Measurements from ENCODE around the gene C19orf81. TPM values are rescaled to one million over a fixed set of nuclear protein-coding genes. Genes with fewer than 3 reads are reported as not detected.
A peak's percentile ranks its signal among the peaks of the same experiment; 100 is the strongest.

Gene C19orf81
- total RNA-seq, 1 donor from 2014 or later, result not detected

DNA sequence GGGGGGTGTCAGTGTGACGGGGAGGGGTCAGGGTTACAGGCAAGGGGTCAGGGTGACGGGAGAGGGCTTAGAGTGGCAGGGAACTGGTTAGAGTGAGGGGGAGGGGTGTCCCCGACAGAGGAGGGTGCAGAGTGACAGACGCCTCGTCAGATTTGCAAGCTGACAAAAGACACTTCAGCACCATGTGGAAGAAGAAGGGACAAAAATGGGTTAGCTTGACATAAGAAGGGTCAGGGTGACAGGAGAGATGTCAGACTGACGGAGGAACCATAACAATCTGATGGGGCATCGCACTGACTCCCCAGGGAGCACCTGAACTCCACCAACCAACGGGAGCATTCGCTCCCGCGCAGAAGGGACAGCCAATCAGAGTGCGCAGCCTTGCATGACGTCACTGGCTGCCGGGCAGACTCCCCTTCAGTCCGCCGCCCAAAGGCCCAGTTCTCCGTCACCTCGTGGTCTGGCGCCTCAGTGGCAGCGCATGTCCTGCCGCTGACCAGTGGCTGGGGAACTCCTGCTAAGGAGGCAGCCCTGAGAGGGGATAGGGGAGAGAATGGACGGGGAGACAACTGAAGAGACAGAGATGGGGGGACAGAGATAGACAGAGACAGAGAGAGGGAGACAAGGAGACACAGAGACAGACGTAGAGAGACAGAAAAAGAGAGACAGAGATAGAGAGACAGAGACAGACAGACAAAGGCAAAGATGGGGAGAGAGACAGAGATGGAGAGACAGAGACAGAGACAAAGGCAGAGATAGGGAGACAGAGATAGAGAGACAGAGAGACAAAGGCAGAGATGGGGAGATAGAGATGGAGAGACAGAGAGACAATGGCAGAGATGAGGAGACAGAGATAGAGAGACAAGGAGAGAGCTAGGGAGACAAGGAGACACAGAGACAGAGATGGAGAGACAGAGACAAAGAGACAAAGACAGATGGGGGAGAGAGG is 30.2 kb downstream of the C19orf81 start:
- peak; percentile 82 to 87 for DNase-seq (ENCODE audit: low read depth in 2 of 2)

DNA sequence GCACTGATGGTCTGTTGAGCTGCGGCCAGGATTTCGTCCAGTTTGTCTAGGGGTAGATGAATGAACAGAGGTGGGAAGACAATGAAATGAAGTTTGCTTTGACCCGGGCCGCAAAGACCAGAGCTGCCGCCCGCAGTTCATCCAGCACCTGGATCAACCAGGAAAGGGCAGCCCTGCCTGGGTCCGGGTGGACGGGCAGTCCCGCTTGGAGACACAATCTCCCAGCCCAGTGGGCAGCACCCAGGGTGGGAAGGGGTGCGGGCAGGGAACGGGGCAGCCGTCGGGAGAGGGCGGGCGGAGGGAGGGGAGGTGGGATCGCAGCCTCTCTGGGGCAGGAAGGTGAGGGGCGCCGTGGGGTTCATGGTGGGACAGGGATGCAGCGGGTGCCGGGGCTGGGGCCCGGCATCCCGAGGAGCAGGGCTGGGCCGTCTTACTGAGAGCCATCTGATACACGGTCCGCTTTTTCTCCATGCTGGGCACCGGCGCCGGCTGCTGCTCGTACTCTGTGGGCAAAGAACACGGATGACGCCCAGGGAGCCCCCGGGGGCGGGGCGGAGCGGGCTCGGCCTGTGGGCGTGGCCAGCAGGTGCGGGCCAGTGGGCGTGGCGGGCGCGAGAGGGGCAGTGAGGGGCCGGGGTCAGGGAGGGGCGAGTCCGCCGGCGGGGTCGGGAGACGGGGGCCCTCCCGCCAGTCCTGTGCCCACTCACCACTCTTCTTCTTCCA is 37.2 kb downstream of the C19orf81 start:
- no peak for DNase-seq (ENCODE audit: low read depth in 2 of 2)

DNA sequence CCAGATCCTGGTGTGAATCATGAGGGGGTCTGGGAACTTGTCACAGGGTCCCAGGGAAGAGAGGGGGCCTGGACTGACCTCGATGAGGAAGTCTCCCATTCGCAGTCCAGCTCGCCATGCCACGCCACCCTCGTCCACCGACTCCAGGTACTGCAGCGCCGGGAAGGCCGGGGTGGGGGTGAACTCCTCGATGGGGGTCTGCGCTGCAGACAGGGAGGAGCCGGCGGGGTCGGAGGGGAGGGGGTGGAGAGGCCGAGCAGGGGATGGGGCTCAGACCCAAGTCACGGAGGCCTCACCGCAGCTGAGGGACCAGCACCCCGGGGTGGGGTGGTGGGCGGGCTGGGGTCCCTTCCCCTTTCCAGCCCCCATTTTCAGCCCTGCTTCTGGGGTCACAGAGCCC is 39.5 kb downstream of the C19orf81 start:
- DNase-seq (ENCODE audit: low read depth in 2 of 2), result no peak

DNA sequence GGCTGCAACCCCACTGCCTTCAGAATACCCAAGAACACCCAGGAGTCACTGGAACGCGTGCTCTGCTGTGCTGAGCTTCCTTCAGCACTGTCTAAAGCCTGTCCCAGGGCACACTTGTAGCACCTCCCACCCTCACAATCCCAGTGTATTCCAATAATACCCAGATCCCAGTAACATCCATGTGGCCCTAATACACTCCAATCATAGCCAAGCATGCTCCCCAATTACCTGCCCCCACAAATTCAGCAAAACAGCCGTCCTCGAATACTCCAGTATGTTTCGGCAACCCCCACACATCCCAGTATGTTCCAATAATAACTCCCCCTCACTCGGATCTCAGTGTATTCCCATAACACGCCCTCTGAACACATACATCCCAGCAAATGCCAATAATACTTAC is 41.2 kb downstream of the C19orf81 start:
- no peak for DNase-seq (ENCODE audit: low read depth in 2 of 2)

DNA sequence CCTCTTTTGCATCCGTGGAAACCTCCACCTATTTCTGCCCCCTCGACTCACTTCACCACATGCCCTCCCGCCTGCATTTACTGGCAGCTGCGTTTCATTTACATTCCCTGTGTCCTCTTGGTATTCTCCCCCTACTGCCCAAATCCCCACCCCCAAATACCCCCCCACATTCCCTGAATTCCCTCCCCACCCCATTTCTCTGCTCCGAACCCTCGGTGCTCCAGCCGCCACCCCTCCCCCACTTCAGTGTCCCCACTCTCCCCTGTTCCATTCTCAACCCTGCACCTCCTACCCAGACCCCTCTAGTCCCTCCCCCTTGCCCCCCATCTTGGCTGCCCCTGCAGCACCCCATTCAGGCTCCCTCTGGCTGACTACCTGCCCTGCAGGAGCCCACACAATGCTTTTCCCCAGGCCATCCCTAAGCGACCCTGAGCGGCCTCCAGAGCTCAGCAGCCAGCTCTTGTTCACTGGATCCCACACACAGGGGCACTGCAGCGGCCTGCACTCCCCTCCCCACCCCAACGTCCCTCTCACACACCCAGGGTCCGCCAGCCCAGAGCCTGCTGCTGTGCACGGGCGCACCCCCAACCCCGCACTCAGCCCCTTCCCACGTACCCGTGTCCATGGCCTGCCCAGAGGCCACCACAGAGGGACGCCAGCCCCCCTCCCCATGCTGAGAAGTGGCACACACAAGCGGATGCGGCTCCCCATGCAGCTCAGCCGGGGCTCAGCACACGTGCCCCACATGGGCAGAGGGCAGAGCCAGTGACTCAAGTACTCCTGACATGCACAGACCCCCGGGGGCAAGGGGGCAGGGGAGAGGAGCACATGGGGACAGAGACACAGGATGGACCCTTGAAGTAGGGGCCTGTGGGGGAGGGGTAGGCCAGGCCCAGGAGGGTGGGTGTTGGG is 44.1 kb downstream of the C19orf81 start:
- no peak for DNase-seq (ENCODE audit: low read depth in 2 of 2)

DNA sequence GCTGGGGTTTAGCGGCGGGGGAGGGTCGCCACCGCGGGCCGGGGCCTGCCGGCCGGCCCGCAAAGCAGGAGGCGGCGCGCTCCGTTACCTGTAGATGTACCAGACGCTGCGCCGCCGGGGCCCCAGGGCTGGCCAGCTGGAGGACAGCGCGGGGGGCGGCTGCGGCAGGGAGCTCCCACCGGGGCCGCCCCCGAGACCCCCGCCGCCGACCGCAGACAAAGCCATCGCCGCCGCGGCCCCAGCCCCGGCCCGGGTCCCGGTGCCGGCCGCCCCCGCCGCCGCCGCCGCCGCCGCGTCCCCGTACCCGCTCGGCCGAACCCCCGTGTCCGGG is 45.5 kb downstream of the C19orf81 start:
- DNase-seq (ENCODE audit: low read depth in 2 of 2), result no peak

DNA sequence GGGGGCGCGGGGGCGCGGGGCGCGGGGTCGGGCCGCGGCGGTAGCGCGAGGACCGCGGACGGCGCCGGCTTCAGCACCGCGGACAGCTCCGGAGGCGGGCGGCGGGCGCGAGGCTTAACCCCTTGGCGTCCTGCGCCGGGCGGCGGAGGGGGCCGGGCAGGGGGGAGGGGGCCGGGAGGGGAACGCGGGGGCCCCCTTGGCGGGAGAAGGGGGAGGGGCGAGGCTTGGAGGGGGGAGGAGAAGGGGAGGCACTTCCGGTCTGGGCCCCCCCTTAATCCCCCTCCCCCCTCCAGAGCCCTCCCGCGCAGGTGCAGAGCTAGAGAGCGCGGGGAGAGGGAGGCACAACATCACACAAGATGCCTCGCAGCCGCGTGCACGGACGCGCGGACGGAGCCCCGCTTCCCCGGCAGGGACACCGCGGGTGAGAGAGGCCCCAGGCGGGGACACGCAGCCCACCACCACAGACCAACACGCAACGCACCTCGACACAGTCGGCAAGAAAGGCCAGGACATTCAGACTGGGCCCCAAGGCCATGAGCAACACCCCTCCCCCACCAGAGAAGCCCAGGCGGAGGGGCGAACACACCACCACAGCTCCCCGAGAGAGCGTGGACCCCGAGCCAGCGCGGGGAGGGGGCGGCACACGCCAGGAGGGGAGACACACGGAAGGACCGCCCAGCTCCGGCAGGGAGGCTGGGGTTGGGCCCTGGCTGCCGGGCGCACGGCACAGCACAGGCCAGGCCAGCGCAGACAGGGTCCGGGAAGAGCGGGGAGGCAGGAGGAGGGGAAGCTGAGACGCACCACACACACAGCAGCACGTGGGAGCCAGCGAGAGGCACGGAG is 46.2 kb downstream of the C19orf81 start:
- peak; percentile 23 to 40 for DNase-seq (ENCODE audit: low read depth in 2 of 2)

DNA sequence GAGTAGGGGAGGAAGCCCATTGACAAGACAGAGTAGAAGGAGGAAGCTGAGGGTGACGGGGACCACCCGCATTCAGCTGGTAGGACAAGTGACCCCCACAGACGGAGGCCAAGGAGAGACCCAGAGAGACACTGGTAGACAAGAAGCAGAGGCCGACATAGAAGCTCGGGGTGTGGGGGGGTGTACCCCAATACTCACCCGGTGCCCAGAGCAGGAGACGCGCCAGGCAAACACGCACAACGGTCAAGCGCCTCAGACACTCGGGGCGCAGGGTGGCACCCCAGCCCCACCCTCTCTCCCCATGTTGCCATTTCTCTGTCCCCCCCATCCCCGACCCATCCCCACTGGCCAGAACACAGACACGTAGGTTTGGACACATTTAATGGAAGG is 46.8 kb downstream of the C19orf81 start:
- DNase-seq (ENCODE audit: low read depth in 2 of 2), result no peak

DNA sequence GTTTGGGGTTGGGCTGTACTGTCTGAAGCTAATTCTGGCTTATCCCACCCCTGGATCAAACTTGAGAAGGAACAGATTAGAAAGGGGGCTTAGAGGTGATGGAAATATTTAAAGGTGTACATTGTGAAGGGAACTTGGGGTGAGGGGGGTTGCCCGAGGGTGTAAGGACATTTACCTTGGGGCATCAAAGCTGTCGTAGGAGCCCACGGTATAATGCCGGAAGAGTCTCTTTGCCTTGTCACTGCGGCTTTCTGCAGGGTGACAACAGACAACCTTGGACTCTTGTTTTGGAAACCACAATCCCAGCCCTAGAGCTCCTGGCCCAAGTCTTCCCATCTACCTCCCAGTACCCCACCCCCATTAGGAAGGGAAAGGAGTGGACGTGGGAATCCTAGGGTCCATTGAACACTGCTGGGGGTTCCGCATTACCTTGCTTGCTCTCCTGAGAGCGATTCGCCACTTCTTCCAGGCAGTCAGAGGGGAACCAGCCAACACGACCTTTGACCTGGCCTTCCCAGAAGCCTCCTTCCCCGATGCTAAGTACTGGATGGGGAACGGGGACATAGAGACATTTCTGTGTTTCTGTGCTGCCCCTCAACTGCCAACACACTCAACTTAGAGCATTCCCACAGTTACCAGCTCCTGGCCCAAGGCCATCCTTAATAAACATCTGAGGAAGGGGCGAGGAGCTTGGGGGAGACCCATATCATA is 48.3 kb downstream of the C19orf81 start:
- no peak for DNase-seq (ENCODE audit: low read depth in 2 of 2)

DNA sequence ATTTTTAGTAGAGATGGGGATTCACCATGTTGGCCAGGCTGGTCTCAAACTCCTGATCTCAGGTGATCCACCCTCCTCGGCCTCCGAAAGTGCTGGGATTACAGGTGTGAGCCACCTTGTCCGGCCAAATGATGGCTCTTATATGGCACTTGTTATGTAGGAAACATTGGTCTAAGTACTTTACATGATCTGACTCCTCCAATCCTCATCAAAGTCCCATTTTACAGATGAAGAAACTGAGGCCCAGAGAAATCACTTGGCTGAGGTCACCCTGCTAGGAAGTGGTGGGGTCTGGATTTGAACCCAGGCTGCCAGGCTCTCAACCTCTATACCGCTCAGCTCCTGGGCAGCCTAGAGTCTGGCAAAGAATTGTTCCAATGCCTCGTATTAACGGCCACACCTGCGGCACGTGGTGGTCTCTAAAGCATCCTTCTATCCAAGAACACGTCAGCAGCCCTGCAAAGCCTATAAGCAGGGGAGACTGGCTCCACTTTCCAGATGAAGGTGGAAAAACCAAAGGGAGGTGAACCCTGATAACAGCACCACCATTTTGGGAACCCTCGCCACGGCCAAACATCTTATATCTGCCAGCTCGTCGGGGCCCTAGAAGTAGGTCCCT is 52.2 kb downstream of the C19orf81 start:
- no peak for DNase-seq (ENCODE audit: low read depth in 2 of 2)

DNA sequence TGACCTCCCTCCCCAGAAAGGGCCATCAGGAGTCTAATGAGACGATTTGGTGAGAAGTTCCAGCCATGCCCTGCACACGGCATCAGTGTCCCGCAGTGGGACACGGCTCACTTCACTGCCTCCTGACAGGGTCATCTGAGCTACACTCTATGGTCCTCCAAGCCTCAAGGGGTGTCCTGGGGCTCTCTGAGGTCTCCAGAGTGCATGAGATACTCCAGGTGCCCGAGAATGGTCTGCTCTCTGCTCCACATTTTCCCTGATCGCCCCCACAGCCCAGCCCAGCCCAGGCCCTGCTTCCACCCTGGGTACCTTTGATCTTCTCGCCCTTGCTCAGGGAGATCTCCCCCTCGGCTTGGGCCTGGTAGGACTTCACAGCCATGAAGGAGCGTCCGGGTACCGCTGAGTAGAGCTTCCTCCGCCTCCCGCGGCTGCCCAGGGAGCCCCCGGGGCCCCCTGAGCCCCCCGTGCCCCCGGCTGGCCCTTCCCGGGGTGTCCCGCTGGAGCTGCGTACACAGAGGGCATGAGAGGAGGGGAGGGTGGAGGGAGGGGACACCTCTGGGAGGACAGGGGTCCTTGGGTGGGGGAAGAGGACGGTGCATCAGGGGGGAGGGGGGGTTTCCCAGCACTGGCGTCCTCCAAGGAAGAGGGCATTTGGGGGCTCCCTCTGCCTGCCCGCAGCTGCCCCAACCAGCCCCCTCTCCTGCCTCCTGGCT is 53.1 kb downstream of the C19orf81 start:
- DNase-seq (ENCODE audit: low read depth in 2 of 2), result no peak

DNA sequence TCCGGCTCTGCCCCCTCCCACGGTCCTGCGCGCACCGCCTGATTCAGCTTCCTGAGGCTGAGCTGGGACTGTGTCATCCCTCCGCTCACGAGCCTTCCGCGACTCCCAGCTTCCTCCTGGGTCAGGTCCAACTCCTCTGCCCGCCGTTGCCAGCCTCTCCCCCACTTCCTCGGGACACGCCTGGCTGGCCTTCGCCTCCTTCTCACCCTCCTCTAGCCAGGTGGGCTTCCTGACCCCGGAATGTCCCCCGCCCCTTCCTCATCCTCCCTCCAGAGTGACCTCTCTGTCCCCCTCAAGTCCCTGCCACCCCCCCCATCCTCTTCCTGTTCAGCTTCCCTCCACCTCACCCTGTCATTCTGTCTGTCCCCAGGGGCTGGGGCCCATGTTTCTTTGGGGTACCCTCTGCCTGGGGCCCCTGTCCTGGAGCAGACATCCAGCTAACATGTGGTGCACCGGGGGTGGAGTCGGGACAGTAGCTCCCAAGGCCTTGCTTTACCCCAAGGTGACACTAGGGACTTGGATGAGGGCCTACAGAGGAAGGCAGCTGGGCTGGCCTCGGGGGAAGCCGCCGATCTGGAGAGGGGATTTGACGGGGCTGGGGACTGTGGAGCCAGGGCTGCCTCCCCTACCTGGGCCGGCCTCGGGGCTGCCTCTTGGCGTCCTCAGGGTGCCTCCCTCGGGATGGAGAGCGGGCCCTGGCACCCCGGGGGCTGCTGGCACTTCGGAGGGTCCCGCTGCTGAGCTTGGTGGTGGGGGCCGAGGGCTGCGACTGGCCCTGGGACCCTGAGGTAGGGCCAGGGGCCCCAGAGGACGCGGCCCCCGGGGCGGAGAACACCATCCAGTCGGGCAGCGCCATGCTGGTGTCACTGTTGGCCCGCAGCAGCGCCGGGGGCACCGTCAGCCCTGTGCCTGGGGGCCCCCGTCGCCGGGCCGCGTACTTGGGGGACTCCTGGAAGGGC is 53.9 kb downstream of the C19orf81 start:
- DNase-seq (ENCODE audit: low read depth in 2 of 2), result peak; percentile 42 to 74

DNA sequence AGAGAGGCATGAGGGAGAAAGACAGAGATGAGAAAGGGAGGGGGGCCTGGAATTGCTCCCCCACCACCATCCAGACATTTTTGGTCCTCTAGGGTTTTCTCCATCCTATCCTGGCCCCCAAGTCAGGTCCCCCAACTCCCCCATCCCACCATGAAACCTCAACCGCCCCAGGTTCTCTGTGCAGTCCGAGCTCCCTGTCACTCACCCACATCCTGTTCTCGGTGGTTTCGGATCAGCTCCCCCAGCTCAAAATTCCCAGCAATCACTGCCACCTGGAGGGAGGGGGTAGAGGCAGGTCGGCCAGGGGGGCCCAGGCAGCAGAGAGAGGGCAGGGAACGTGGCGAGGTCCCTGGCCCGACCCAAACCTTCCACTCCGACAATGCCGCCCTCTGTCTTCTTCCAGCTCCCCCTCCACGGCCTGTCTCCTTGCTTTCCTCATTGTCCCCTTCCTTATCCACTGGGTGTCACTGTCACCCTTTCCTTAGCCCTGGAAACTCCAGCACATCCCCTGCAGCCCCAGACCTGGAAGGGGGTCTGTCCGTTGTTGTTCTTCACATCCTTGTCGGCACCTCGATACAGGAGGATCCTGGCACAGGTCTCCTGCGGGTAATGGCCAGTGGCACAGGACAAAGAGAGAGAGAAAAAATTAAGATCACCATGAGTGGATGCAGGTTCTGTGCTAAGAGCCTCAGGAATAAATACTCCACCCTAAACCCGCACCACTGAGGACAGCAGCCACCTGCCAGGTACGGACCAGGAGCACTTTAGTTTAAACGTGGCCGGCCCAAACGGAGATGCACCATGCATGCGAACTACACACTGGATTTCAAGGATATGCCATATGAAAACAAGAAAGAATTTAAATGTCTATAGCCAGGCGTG is 54.9 kb downstream of the C19orf81 start:
- peak in 1 of 2 donors; percentile 29 for DNase-seq (ENCODE audit: low read depth in 2 of 2)

DNA sequence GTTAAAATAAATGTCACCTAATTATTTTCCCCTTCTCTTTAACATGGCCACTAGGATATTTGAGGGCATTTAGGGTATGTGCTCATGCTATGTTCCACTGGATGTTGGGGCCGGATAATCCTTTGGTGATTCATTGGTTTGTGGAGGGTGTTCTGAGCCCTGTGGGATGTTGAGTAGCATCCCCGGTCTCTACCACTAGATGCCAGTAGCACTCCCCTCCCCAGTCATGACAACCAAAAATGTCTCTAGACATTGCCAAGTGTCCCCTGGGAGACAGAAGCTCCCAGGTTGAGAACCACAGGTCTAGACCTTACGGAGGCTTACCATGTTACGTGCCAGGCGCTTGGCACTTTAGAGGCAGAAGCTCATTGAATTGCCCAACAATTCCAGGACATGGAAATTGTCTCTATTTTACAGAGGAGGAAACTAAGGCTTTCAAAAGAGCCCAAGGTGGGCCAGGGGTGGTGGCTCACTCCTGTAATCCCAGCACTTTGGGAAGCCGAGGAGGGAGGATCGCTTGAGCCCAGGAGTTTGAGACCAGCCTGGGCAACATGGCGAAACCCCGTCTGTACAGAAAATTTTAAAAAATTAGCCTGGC is 56.3 kb downstream of the C19orf81 start:
- peak; percentile 56 to 74 for DNase-seq (ENCODE audit: low read depth in 2 of 2)

DNA sequence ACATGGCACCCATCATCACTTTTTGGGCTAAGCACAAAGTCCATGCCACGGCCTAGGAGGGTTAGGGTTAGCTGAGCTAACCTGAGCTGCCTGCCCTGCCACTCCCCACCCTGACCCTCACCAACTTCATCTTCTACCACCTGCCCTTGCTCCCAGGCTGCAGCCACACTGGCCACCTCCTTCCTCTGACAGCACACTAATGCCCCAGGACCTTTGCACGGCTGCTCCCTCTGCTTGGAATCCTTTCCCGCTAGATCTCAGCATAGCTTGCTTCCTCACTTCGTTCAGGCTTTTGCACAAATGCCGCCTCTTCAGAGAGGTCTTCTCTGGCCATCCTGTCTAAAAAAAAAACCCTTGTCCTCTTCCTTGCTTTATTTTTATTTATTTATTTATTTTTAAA is 57.1 kb downstream of the C19orf81 start:
- DNase-seq (ENCODE audit: low read depth in 2 of 2), result no peak

DNA sequence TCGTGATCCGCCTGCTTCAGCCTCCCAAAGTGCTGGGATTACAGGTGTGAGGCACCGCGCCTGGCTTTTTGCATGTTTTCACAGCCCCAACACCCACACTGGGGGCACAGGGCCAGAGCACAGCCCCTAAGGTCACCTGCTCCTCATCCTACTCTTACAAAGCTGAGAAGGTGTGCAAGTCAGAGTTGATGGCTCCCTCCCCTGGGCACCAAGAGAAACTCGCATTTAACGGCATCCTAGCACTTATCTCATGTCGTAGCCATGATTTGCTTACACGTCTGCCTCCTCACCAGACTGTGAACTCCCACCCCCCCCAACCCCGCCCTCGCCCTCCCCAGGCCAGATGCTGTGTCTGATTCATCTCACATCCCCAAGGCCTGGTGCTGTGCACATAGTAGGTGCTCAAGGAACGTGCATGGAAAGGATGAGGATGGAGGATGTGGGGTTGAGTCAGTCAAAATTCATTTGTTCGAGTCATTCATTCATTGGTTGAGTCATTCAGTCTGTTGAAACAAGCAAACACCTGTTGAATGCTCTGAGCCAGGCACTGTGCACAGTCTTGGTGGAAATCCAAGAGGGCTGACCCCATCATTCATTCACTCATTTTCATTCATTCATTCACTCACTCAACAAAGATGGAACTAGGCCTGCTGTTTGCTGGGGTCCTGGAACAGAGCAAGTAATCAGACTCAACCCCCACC is 59.1 kb downstream of the C19orf81 start:
- DNase-seq (ENCODE audit: low read depth in 2 of 2), result no peak
